Activated CD8-positive, alpha-beta T cell treated with anti-CD3 and anti-CD28 coated beads, Interleukin-2, amount 10 ng/mL, durations not matched to agents 7 days and 5 days (primary cell): ENCODE data around the gene OTOP3. TPM values are rescaled to one million over a fixed set of nuclear protein-coding genes. Genes with fewer than 3 reads are reported as not detected.
"Not testable (repeated sequence)": the region's sequence is repeated elsewhere in the genome, so short reads cannot be mapped to it uniquely, and the experiment has no call there.

ENCODE experiments used
- ATAC-seq: fragments of 150-1000 bp; cut with Tn5 transposase; one replicate; pipeline ENCODE4 v1.10.0; 2021; ENCODE audit warnings: moderate library complexity
- CTCF ChIA-PET: fragments of 350-600 bp; sonication (Branson Sonifier 250); formaldehyde crosslinking; loops from one replicate; lab custom pipeline; 2021; ENCODE audit warnings: antibody characterized with exemption; lab: Charles Lee
- POLR2A ChIA-PET: fragments of 350-600 bp; sonication (Branson Sonifier 250); formaldehyde crosslinking; loops from one replicate; lab custom pipeline; 2021; ENCODE audit warnings: antibody characterized with exemption; lab: Charles Lee
- DNase-seq: peaks from one replicate; pipeline ENCODE4 v3.0.0-alpha.2; 2020
- H3K27ac Mint-ChIP-seq: one replicate; pipeline ENCODE4 v1.8.0; 2021; ENCODE audit warnings: mild to moderate bottlenecking, mixed read lengths
- H3K27me3 Mint-ChIP-seq: one replicate; pipeline ENCODE4 v1.8.0; 2021; ENCODE audit warnings: low read depth, mixed read lengths
- H3K36me3 Mint-ChIP-seq: one replicate; pipeline ENCODE4 v1.8.0; 2021; ENCODE audit warnings: low read depth, mixed read lengths
- H3K4me1 Mint-ChIP-seq: one replicate; pipeline ENCODE4 v1.8.0; 2021; ENCODE audit warnings: low read depth, mixed read lengths
- H3K4me3 Mint-ChIP-seq: one replicate; pipeline ENCODE4 v1.8.0; 2021; ENCODE audit warnings: mild to moderate bottlenecking, mixed read lengths
- H3K9me3 Mint-ChIP-seq: one replicate; pipeline ENCODE4 v1.8.0; 2022; ENCODE audit warnings: mixed read lengths; ENCODE audit not compliant: insufficient read depth
- total RNA-seq, 2 experiments: library from RNA; stranded (reverse); gene quantifications; one replicate each; pipeline ENCODE4 v1.2.3, GENCODE V29; 2021

OTOP3 gene
- total RNA-seq, 2 experiments from 2014 or later = not detected

DNA sequence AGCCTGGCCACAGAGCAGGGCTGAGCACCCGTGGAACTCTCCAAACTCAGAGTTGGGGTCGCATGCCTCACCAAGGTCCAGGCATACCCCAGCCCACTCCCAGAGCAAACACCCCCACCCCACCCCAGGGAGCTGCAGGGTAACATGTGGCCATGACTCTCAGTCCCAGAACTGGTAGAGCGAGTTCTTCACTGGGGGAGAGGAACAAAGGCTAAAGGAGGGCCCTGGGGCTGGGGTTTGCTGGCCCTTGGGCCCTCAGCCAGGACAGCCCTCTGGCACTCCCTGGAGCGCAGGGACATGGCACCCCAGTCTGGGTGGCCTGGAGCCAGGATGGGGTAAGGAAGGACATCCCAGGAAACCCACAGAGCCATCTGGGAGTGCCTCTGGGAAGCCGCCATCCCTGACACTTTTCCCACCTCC lies 32.7 kb downstream of the OTOP3 start:
- ChIA-PET POLR2A (no interaction called here), CTCF (interaction anchor here (0.9 to 8.8 kb wide), 4 partner anchors 6 to 600 kb away, joined by 3 to 82 read pairs (median 8); no protein-coding TSS in a partner anchor)
- H3K27ac Mint-ChIP-seq = no peak overlapping the region
- H3K9me3 Mint-ChIP-seq = no peaks in the 10 kb centered on the region
- ATAC-seq (no peak), DNase-seq (no peak)
- H3K36me3 Mint-ChIP-seq = no peaks in the 10 kb centered on the region
- H3K4me3 Mint-ChIP-seq = no peak overlapping the region
- H3K27me3 Mint-ChIP-seq = peaks cover 21% of the 10 kb centered on the region
- H3K4me1 Mint-ChIP-seq = peaks cover 5% of the 10 kb centered on the region

DNA sequence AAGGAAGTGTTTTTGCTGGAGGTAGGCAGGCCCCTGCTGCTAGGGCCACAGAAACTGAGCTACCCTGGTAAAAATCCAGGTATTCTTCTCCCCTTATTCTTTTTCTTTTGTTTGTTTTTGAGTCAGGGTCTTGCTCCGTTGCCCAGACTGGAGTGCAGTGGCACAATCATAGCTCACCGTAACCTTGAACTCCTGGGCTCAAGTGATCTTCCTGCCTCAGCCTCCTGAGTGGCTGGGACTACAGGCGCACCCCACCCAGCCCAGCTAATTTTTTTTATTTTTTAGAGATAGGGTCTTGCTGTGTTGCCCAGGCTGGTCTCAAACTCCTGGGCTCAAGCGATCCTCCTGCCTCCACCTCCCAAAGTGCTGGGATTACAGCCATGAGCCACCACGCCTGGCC lies 33.8 kb downstream of the OTOP3 start:
- CTCF ChIA-PET = interaction anchor here (1.0 to 8.8 kb wide), 5 partner anchors 7 to 443 kb away, joined by 3 to 82 read pairs (median 4); no protein-coding TSS in a partner anchor
- H3K4me3 Mint-ChIP-seq, DNase-seq, H3K9me3 Mint-ChIP-seq, H3K36me3 Mint-ChIP-seq, H3K27ac Mint-ChIP-seq, H3K4me1 Mint-ChIP-seq, ATAC-seq: not testable (repeated sequence)
- H3K27me3 Mint-ChIP-seq = peaks cover 27% of the 10 kb centered on the region
- POLR2A ChIA-PET = interaction anchor here (0.6 to 0.9 kb wide), 2 partner anchors 43 to 466 kb away, joined by 3 read pairs; partner anchors contain the start of gene MRPL58

DNA sequence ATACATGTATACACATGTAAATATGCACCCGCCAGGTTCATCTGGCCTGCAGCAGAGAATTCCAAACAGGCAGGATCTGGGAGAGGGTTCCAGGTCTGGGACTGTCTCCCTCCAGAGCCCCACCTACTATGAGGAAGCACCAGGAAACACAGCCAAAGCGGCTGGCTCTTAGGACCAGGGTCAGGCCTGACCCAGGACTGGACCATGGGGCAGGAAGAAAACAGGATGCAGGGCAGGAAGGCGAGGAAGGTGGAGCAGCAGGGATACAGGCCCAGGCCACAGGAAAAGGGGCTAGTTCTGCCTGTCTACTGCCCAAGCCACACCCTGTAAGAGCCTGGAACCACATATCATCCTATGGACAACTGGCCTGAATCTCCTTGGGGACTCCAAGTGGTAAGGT lies 34.7 kb downstream of the OTOP3 start:
- Mint-ChIP-seq H3K4me1 (peaks cover 5% of the 10 kb centered on the region), H3K9me3 (no peaks in the 10 kb centered on the region), H3K4me3 (no peak overlapping the region), H3K27ac (no peak overlapping the region), H3K36me3 (no peaks in the 10 kb centered on the region), H3K27me3 (peaks cover 31% of the 10 kb centered on the region)
- CTCF ChIA-PET = interaction anchor here (1.0 to 8.8 kb wide), 2 partner anchors 8 to 17 kb away, joined by 3 to 82 read pairs; partner anchors contain the start of gene CDR2L
- no peak for DNase-seq
- no peak for ATAC-seq
- POLR2A ChIA-PET = no interaction called here

DNA sequence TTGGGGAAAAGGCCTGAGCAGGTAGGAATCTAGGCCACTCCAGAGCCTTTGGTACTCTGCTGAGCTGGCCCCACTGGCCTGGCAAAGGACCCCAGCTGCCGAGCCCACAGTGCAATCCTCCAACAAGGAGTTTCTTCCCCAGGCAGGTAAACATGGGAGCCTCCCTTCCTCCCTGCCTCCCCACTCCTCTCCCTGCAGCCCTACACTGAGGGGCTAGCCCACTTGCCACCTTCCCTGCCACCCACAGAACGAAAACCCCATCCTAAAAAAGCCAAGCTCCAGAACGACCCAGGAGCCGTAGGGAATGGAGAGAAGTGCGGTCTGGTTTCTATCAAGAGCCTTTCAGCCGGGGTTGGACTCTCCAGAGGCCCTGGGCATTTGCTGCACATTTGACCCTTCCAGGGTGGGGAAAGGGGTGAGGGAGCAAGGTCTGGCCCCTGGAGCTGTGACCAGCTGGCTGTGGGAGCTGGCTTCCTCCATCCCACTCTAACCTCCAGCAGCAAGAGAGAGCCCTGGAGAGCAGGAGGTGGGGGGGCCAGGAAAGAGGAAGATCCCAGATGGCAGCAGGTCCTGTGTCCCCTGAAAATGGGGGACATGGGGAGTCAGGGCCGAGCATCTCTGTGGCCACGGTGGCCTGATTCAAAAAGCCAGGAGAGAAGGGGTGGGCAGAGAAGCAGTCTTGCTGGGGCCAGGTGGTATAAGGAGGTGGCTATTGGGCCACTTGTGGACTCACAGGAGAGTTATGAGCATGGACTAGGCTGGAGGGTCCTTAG lies 35.6 kb downstream of the OTOP3 start:
- Mint-ChIP-seq H3K9me3 (no peaks in the 10 kb centered on the region), H3K4me1 (peaks cover 5% of the 10 kb centered on the region), H3K27me3 (peaks cover 33% of the 10 kb centered on the region), H3K4me3 (peak overlapping the region; percentile 34), H3K36me3 (no peaks in the 10 kb centered on the region), H3K27ac (no peak overlapping the region)
- ChIA-PET CTCF (interaction anchor here (1.0 to 8.8 kb wide), 3 partner anchors 9 to 16 kb away, joined by 3 to 82 read pairs (median 20); partner anchors contain the start of gene CDR2L), POLR2A (no interaction called here)
- DNase-seq (no peak), ATAC-seq (no peak)

DNA sequence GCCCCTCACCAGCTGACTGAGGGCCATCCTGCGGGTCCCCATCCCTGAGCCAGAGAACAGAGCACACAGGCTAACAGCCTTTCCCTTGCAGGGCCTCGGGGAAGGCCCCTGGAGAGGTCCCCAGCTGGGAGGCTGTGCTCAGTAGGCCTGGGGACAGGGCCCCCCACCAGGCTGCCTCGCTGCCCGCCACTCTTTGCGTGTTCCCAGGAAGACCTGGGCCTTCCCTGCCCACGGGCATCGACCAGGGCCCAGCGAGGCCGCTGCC lies 36.1 kb downstream of the OTOP3 start:
- H3K27ac Mint-ChIP-seq = no peak overlapping the region
- POLR2A ChIA-PET = interaction anchor here (1.1 kb wide), 1 partner anchor 40 kb away, joined by 3 read pairs; the partner anchor contains the start of gene MRPL58
- peaks cover 5% of the 10 kb centered on the region for H3K4me1 Mint-ChIP-seq
- DNase-seq (no peak), ATAC-seq (no peak)
- CTCF ChIA-PET = interaction anchor here (0.8 to 8.8 kb wide), 3 partner anchors 10 to 15 kb away, joined by 3 to 82 read pairs (median 20); partner anchors contain the start of gene CDR2L
- no peaks in the 10 kb centered on the region for H3K36me3 Mint-ChIP-seq
- H3K4me3 Mint-ChIP-seq = peak overlapping the region; percentile 34
- no peaks in the 10 kb centered on the region for H3K9me3 Mint-ChIP-seq
- peaks cover 33% of the 10 kb centered on the region for H3K27me3 Mint-ChIP-seq

DNA sequence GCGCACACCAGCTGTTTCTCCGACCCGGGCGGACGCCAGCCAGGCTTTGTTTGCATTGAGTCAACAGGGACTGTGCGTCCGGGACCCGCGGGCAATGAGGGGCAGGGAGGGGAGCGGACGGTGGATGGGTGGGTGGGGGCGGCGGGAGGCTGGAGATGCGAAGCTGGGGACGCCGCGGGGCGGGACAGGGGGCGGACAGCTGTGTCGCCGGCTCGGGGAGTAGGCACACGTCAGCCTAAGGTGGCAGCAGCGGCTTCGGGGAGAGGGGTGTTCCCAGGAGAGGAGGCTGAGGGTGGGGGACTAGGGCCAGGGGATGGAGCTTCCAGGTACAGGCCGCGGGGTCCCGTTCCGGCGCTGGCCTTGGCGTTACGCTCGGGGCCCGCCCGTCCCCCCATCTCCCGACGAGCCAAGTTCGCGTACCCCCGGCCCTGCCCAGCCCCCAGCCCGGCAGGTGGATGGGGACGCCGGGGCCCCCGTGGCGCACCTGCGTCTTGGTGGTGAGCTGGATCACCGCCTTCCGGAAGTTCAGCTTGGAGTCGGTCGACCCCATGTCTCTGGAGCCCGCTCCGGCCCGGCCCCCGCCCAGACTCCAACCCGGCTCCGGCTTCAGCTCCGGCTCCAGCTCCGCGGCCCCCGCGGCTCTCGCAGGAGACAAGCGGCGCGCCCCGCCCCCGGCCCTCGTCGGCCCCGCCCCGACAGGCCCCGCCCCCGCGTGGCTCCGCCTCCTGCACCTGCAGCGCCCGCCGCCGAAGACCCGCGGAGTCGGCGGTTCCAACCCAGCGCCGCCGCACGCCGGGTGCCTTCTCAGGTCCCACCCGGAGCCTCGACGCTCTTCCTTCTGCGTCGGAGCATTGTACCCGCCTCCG lies 36.6 kb downstream of the OTOP3 start, which contains the start of gene HID1:
Gene HID1 (minus strand): TSS at position 653 of the 866 bp plus-strand sequence. CDS start 103 bp downstream, at position 550.
- POLR2A ChIA-PET = interaction anchor here (1.1 kb wide), 1 partner anchor 40 kb away, joined by 3 read pairs; the partner anchor contains the start of gene MRPL58
- CTCF ChIA-PET = interaction anchor here (0.8 to 8.8 kb wide), 6 partner anchors 10 to 219 kb away, joined by 3 to 82 read pairs (median 4); partner anchors contain the start of gene CDR2L
- peak within 1 kb of the TSS; percentile 67 for H3K4me3 Mint-ChIP-seq
- no peaks in the 10 kb centered on the region for H3K36me3 Mint-ChIP-seq
- peaks cover 33% of the 10 kb centered on the region for H3K27me3 Mint-ChIP-seq
- peaks cover 5% of the 10 kb centered on the region for H3K4me1 Mint-ChIP-seq
- peak; percentile 76 for DNase-seq
- ATAC-seq = peak; percentile 92
- no peaks in the 10 kb centered on the region for H3K9me3 Mint-ChIP-seq
- no peak within 1 kb of the TSS for H3K27ac Mint-ChIP-seq

DNA sequence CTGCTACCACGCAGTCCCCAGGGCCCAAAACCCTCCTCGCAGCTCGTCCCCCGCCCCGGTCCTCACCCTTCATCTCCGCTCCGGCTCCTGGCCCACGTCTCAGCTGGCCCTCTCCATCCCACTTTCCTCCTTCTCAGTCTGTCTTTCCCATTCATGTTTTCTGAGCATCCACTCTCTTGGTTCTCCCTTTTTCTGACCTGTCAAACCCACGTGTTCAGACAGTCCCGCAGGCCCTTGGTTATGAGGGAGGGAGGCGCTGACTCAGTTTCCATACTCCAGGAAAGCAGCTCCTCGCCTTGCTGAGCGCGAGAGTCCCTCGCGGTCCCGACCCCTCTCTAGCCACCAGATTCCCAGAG lies 37.3 kb downstream of the OTOP3 start:
- ATAC-seq (no peak), DNase-seq (no peak)
- Mint-ChIP-seq H3K4me1 (peaks cover 5% of the 10 kb centered on the region), H3K27ac (no peak overlapping the region), H3K27me3 (peaks cover 35% of the 10 kb centered on the region), H3K36me3 (no peaks in the 10 kb centered on the region), H3K9me3 (no peaks in the 10 kb centered on the region), H3K4me3 (peak overlapping the region; percentile 67)
- ChIA-PET CTCF (interaction anchor here (0.6 to 8.8 kb wide), 8 partner anchors 11 to 600 kb away, joined by 3 to 82 read pairs (median 4); no protein-coding TSS in a partner anchor), POLR2A (interaction anchor here (1.1 kb wide), 1 partner anchor 39 kb away, joined by 3 read pairs; the partner anchor contains the start of gene MRPL58)

DNA sequence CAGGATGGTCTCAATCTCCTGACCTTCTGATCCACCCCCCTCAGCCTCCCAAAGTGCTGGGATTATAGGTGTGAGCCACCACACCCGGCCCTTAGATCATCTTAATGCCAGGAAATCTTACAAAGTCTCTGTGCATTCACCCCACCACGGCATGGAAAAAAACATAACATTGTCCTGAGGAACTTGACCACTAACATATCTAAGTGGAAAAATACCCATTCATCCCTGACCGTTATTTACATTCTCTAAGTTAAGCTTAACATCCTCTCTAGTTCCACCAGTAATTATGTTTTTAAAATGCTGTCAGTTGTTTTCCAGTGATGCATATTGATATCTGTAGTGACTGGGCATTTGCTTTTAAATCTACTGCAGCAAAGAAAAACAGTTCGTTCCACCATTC lies 40.2 kb downstream of the OTOP3 start:
- POLR2A ChIA-PET = interaction anchor here (0.5 kb wide), 1 partner anchor 14 kb away, joined by 5 read pairs; no protein-coding TSS in a partner anchor
- DNase-seq = no peak
- no peak overlapping the region for H3K4me3 Mint-ChIP-seq
- no peaks in the 10 kb centered on the region for H3K36me3 Mint-ChIP-seq
- no peaks in the 10 kb centered on the region for H3K9me3 Mint-ChIP-seq
- ATAC-seq = no peak
- no peak overlapping the region for H3K27ac Mint-ChIP-seq
- peaks cover 8% of the 10 kb centered on the region for H3K4me1 Mint-ChIP-seq
- peaks cover 43% of the 10 kb centered on the region for H3K27me3 Mint-ChIP-seq
- CTCF ChIA-PET = interaction anchor here (2.0 to 8.8 kb wide), 2 partner anchors 14 to 18 kb away, joined by 5 to 82 read pairs; no protein-coding TSS in a partner anchor

DNA sequence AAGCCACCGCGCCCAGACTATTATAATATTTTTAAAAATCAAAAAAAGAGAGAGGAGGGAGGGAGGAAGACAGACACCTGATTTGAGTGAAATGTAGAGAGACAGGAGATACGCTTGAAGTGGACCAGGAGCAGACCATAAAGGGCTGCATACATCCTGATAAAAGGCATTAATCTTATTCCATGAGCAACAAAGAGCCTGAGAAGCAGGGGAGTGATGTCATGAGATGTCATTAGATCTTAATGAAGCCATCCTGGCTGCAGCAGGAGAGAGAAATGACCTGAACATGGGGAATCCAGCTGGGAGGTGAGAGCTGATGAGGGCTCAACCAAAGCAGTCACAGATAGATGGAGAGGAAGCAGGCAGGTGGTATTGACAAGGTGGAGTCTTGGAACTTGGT lies 42.1 kb downstream of the OTOP3 start:
- ATAC-seq (no peak), DNase-seq (no peak)
- H3K27ac Mint-ChIP-seq = no peak overlapping the region
- H3K36me3 Mint-ChIP-seq = no peaks in the 10 kb centered on the region
- ChIA-PET POLR2A (no interaction called here), CTCF (interaction anchor here (2.0 to 2.1 kb wide), 2 partner anchors 17 to 20 kb away, joined by 5 to 11 read pairs; no protein-coding TSS in a partner anchor)
- peaks cover 17% of the 10 kb centered on the region for H3K4me1 Mint-ChIP-seq
- no peak overlapping the region for H3K4me3 Mint-ChIP-seq
- H3K27me3 Mint-ChIP-seq = peaks cover 32% of the 10 kb centered on the region
- H3K9me3 Mint-ChIP-seq = no peaks in the 10 kb centered on the region

DNA sequence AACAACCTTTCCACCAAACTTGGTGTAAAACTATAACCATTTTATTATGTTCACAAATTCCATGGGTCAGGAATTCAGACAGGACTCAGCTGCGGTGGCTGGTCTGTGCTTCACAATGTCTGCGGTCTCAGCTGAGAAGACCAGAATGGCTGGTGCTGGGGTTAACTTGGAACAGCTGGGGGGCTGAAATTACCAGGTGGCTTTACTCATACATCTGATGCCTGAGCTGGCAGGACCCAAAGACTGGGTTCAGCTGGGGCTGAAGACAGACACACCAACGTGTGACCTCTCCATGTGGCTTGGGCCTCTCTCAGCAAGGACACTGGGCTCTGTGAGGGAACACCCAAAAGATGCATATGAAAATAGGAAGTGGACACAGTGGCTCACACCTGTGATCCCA lies 42.5 kb downstream of the OTOP3 start:
- Mint-ChIP-seq H3K27me3 (peaks cover 27% of the 10 kb centered on the region), H3K9me3 (no peaks in the 10 kb centered on the region), H3K36me3 (no peaks in the 10 kb centered on the region), H3K4me1 (peaks cover 13% of the 10 kb centered on the region), H3K4me3 (no peak overlapping the region), H3K27ac (no peak overlapping the region)
- POLR2A ChIA-PET = no interaction called here
- CTCF ChIA-PET = interaction anchor here (1.3 to 2.1 kb wide), 2 partner anchors 17 to 20 kb away, joined by 3 to 11 read pairs; no protein-coding TSS in a partner anchor
- DNase-seq (no peak), ATAC-seq (no peak)
